HepG2 (cell line): Measurements from ENCODE around the gene SNF8. TPM values are rescaled to one million over a fixed set of nuclear protein-coding genes. Genes with fewer than 3 reads are reported as not detected.

Experiments
- CC2D1A ChIP-seq: sonication (generic); formaldehyde crosslinking; IDR thresholded peaks from 2 replicates; pipeline ENCODE4 v1.8.1; 2023; ENCODE audit warnings: mild to moderate bottlenecking, missing genetic modification reagents
- CCDC6 ChIP-seq: sonication (generic); formaldehyde crosslinking; IDR thresholded peaks from 2 replicates; pipeline ENCODE4 v1.8.1; 2022; ENCODE audit warnings: mild to moderate bottlenecking, missing genetic modification reagents, moderate library complexity
- DMAP1 ChIP-seq: IDR thresholded peaks from 2 replicates; pipeline ENCODE4 v1.6.1; 2016
- DNMT1 ChIP-seq: sonication (generic); formaldehyde crosslinking; IDR thresholded peaks from 2 replicates; pipeline ENCODE4 v1.5.1; 2020; ENCODE audit warnings: mild to moderate bottlenecking, missing genetic modification reagents
- DR1 ChIP-seq: sonication (generic); formaldehyde crosslinking; IDR thresholded peaks from 2 replicates; pipeline ENCODE4 v1.8.0; 2021; ENCODE audit warnings: mild to moderate bottlenecking, missing genetic modification reagents, inconsistent platforms
- HCFC1 ChIP-seq: fragments of 150-350 bp; IDR thresholded peaks from 2 replicates; pipeline ENCODE4 v1.6.1; 2014; ENCODE audit warnings: low read depth, low read length
- HIC2 ChIP-seq: sonication (generic); formaldehyde crosslinking; IDR thresholded peaks from 2 replicates; pipeline ENCODE4 v1.9.0; 2022; ENCODE audit warnings: low read depth, missing genetic modification reagents
- HMGXB3 ChIP-seq: sonication (generic); formaldehyde crosslinking; IDR thresholded peaks from 2 replicates; pipeline ENCODE4 v1.4.0; 2020; ENCODE audit warnings: missing genetic modification reagents, borderline replicate concordance
- HNRNPK ChIP-seq: fragments of 200-400 bp; formaldehyde crosslinking; IDR thresholded peaks from 2 replicates; pipeline ENCODE4 v1.6.1; 2018; ENCODE audit warnings: low read length, low read depth, moderate library complexity, mild to moderate bottlenecking; ENCODE audit not compliant: poor library complexity, severe bottlenecking
- HOXA3 ChIP-seq: sonication (generic); formaldehyde crosslinking; IDR thresholded peaks from 2 replicates; pipeline ENCODE4 v1.5.0; 2020; ENCODE audit warnings: missing genetic modification reagents
- MYC ChIP-seq: sonication (generic); formaldehyde crosslinking; IDR thresholded peaks from 2 replicates; pipeline ENCODE4 v1.9.0; 2021; ENCODE audit warnings: missing genetic modification reagents, borderline replicate concordance
- THYN1 ChIP-seq: sonication (generic); formaldehyde crosslinking; IDR thresholded peaks from 2 replicates; pipeline ENCODE4 v1.8.1; 2023; ENCODE audit warnings: low read depth, mild to moderate bottlenecking, moderate library complexity, missing genetic modification reagents, borderline replicate concordance
- ZBTB7B ChIP-seq: sonication (generic); formaldehyde crosslinking; IDR thresholded peaks from 2 replicates; pipeline ENCODE4 v1.4.0; 2020; ENCODE audit warnings: missing genetic modification reagents
- ZEB1 ChIP-seq: IDR thresholded peaks from 2 replicates; pipeline ENCODE4 v1.6.1; 2012; ENCODE audit warnings: mild to moderate bottlenecking, low read depth, inconsistent platforms; ENCODE audit not compliant: insufficient replicate concordance
- ZNF776 ChIP-seq: sonication (generic); formaldehyde crosslinking; IDR thresholded peaks from 2 replicates; pipeline ENCODE4 v1.4.0; 2020; ENCODE audit warnings: mild to moderate bottlenecking, missing genetic modification reagents
- ZSCAN25 ChIP-seq: sonication (generic); formaldehyde crosslinking; IDR thresholded peaks from 2 replicates; pipeline ENCODE4 v1.8.0; 2022; ENCODE audit warnings: mild to moderate bottlenecking, missing genetic modification reagents
- ZSCAN9 ChIP-seq: IDR thresholded peaks from 2 replicates; pipeline ENCODE4 v1.6.1; 2016; ENCODE audit warnings: borderline replicate concordance
- polyA plus RNA-seq, 8 experiments: library from polyadenylated mRNA; depleted of rRNA in 3 of 8; stranded (reverse) in 7 of 8; unstranded in 1 of 8; fragments of >200 nt; fragmentation: Illumina TruSeq in 4 of 8; extraction: Trizol in 4 of 8; gene quantifications; 2 replicates each; pipeline versions ENCODE4 v1.2.1 to v1.2.3, GENCODE V29; 2011 to 2016; ENCODE audit warnings: low read depth in 4 of 8, missing spikeins in 1 of 8, mixed read lengths in 1 of 8; ENCODE audit not compliant: insufficient read depth in 1 of 8
- total RNA-seq, 5 experiments: library from RNA; depleted of rRNA; stranded (reverse); fragments of >200 nt; fragmentation: Illumina TruSeq; extraction: Trizol; gene quantifications; 2 replicates each; pipeline ENCODE4 v1.2.3, GENCODE V29; 2016; ENCODE audit warnings: low read depth in 1 of 5
- TF ChIP-seq, protein P1 (sequence below): sonication (generic); formaldehyde crosslinking; conservative IDR thresholded peaks from 2 replicates; pipeline ENCODE4 v1.8.0; 2022; ENCODE audit warnings: mild to moderate bottlenecking, moderate library complexity, missing genetic modification reagents

Gene SNF8
- total and polyA plus RNA-seq, 2 of the 13 experiments (the other 11 are each of a cell fraction or from before 2014, with no cell fraction given), result 114 to 153 TPM

DNA sequence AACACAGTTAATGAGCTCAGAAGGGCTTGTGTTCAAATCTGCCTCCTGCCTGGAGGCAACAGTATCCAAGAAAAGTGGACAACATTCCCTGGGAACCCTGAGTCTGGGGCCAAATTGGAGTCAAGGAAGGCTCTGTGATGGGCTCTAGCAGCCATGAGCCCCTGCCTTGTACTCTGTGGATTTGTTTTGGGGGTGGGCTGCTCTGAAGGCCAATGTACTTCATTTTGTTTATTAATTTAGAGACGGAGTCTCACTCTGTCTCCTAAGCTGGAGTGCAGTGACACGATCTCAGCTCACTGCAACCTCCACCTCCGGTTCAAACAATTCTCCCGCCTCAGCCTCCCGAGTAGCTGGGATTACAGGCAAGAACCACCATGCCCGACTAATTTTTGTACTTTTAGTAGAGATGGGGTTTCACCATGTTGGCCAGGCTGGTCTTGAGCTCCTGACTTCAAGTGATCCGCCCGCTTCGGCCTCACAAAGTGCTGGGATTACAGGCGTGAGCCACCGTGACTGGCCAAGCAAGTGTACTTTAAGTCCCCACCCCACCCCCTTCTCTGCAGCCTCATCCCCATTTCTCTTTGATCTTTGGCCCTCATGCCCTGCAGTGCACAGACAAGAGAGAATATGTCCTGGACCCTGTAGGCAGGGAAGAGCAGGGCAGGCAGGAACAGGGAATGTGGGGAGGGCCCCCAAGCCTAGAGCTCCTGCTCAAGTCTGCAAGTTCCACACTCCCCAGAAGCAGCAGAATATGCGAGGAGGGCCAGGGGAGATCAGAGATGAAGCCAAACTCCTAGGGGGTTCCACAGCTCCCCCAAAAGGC is 26.4 kb upstream of the SNF8 start (continued):
- TF ChIP-seq HNRNPK (no peak), ZSCAN25 (CRISPR knock-in tag) (peak; percentile 89), THYN1 (0 out of 2 replicates have a peak, but pooled peaks have one; percentile 15), DR1 (peak; percentile 51; the same call in 1 of the 2 replicates), DMAP1 (CRISPR knock-in tag) (peak; percentile 56; the same call in 1 of the 2 replicates), ZSCAN9 (CRISPR knock-in tag) (peak; percentile 88), HOXA3 (CRISPR knock-in tag) (peak; percentile 82), HCFC1 (no peak), ZBTB7B (CRISPR knock-in tag) (peak; percentile 90), CC2D1A (CRISPR knock-in tag) (no peak), ZNF776 (no peak), MYC (CRISPR knock-in tag) (peak; percentile 72; the same call in 1 of the 2 replicates), CCDC6 (peak; percentile 56; the same call in 1 of the 2 replicates), DNMT1 (CRISPR knock-in tag) (peak; percentile 51; the same call in 1 of the 2 replicates), HMGXB3 (CRISPR knock-in tag) (peak; percentile 43; the same call in 1 of the 2 replicates), ZEB1 (no peak), HIC2 (CRISPR knock-in tag) (peak; percentile 52; the same call in 1 of the 2 replicates)
- TF ChIP-seq, protein P1, sequence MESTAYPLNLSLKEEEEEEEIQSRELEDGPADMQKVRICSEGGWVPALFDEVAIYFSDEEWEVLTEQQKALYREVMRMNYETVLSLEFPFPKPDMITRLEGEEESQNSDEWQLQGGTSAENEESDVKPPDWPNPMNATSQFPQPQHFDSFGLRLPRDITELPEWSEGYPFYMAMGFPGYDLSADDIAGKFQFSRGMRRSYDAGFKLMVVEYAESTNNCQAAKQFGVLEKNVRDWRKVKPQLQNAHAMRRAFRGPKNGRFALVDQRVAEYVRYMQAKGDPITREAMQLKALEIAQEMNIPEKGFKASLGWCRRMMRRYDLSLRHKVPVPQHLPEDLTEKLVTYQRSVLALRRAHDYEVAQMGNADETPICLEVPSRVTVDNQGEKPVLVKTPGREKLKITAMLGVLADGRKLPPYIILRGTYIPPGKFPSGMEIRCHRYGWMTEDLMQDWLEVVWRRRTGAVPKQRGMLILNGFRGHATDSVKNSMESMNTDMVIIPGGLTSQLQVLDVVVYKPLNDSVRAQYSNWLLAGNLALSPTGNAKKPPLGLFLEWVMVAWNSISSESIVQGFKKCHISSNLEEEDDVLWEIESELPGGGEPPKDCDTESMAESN (CRISPR knock-in tag), result peak; percentile 90; the same call in 1 of the 2 replicates
